ENCODE measurements around the gene COA6.

The COA6 gene

GRCh38 chr1:234373064-234373958, at the start of gene COA6:
Gene COA6, plus strand, starts transcription at chr1:234373456. Its CDS starts 11 bp downstream, at chr1:234373467.
- Histone ChIP-seq H3K27ac (ENCODE audit: low read depth, low read length) (peak within 1 kb of the TSS; percentile 88), H3K36me3 (ENCODE audit: control insufficient read depth, insufficient read depth, low read length) (peaks cover 29% of the 10 kb centered on the region), H3K4me1 (ENCODE audit: control insufficient read depth, insufficient read depth, low read length) (no peaks in the 10 kb centered on the region), H3K9me3 (ENCODE audit: control insufficient read depth, insufficient read depth, low read length) (no peaks in the 10 kb centered on the region), H3K27me3 (ENCODE audit: control insufficient read depth, insufficient read depth, low read length) (no peaks in the 10 kb centered on the region), H3K9ac (ENCODE audit: low read depth, low read length) (peak within 1 kb of the TSS; percentile 78), H3K4me3 (ENCODE audit: low read depth, low read length) (peak within 1 kb of the TSS; percentile 85)

- Histone ChIP-seq H3K27ac (ENCODE audit: low read depth, low read length) (no peak overlapping the region), H3K9me3 (ENCODE audit: control insufficient read depth, insufficient read depth, low read length) (no peaks in the 10 kb centered on the region)
Measured at GRCh38 chr1:234324821-234325220, 48.4 kb upstream of the COA6 start.

GRCh38 chr1:234325878-234326496, 47.3 kb upstream of the COA6 start:
- H3K27ac ChIP-seq (ENCODE audit: low read depth, low read length), result no peak overlapping the region
- no peaks in the 10 kb centered on the region for H3K9me3 ChIP-seq (ENCODE audit: control insufficient read depth, insufficient read depth, low read length)
- H3K4me1 ChIP-seq (ENCODE audit: control insufficient read depth, insufficient read depth, low read length), result peaks cover 4% of the 10 kb centered on the region; the same call in 1 of the 2 replicates
- H3K4me3 ChIP-seq (ENCODE audit: low read depth, low read length), result peak overlapping the region; percentile 43; the same call in 1 of the 2 replicates
- H3K36me3 ChIP-seq (ENCODE audit: control insufficient read depth, insufficient read depth, low read length), result no peaks in the 10 kb centered on the region
- H3K9ac ChIP-seq (ENCODE audit: low read depth, low read length), result no peak overlapping the region
- H3K27me3 ChIP-seq (ENCODE audit: control insufficient read depth, insufficient read depth, low read length), result peaks cover 6% of the 10 kb centered on the region

More at GRCh38 chr1:234324821-234325220, 48.4 kb upstream of the COA6 start:
- no peak overlapping the region for H3K4me3 ChIP-seq (ENCODE audit: low read depth, low read length)
- no peak overlapping the region for H3K9ac ChIP-seq (ENCODE audit: low read depth, low read length)
- H3K27me3 ChIP-seq (ENCODE audit: control insufficient read depth, insufficient read depth, low read length), result peaks cover 6% of the 10 kb centered on the region
- peaks cover 4% of the 10 kb centered on the region; the same call in 1 of the 2 replicates for H3K4me1 ChIP-seq (ENCODE audit: control insufficient read depth, insufficient read depth, low read length)
- no peaks in the 10 kb centered on the region for H3K36me3 ChIP-seq (ENCODE audit: control insufficient read depth, insufficient read depth, low read length)

GRCh38 chr1:234326497-234327366, 46.5 kb upstream of the COA6 start:
- H3K4me3 ChIP-seq (ENCODE audit: low read depth, low read length), result peak overlapping the region; percentile 43; the same call in 1 of the 2 replicates
- H3K9me3 ChIP-seq (ENCODE audit: control insufficient read depth, insufficient read depth, low read length), result no peaks in the 10 kb centered on the region
- H3K27ac ChIP-seq (ENCODE audit: low read depth, low read length), result no peak overlapping the region
- H3K9ac ChIP-seq (ENCODE audit: low read depth, low read length), result no peak overlapping the region
- H3K27me3 ChIP-seq (ENCODE audit: control insufficient read depth, insufficient read depth, low read length), result peaks cover 6% of the 10 kb centered on the region
- no peaks in the 10 kb centered on the region for H3K36me3 ChIP-seq (ENCODE audit: control insufficient read depth, insufficient read depth, low read length)
- H3K4me1 ChIP-seq (ENCODE audit: control insufficient read depth, insufficient read depth, low read length), result peaks cover 4% of the 10 kb centered on the region; the same call in 1 of the 2 replicates

GRCh38 chr1:234327577-234328164, 45.6 kb upstream of the COA6 start:
- H3K27ac ChIP-seq (ENCODE audit: low read depth, low read length), result no peak overlapping the region
- H3K9me3 ChIP-seq (ENCODE audit: control insufficient read depth, insufficient read depth, low read length), result no peaks in the 10 kb centered on the region
- no peak overlapping the region for H3K9ac ChIP-seq (ENCODE audit: low read depth, low read length)
- no peak overlapping the region for H3K4me3 ChIP-seq (ENCODE audit: low read depth, low read length)
- H3K4me1 ChIP-seq (ENCODE audit: control insufficient read depth, insufficient read depth, low read length), result peaks cover 4% of the 10 kb centered on the region; the same call in 1 of the 2 replicates
- peaks cover 6% of the 10 kb centered on the region for H3K27me3 ChIP-seq (ENCODE audit: control insufficient read depth, insufficient read depth, low read length)
- no peaks in the 10 kb centered on the region for H3K36me3 ChIP-seq (ENCODE audit: control insufficient read depth, insufficient read depth, low read length)

GRCh38 chr1:234330843-234331215, 42.4 kb upstream of the COA6 start:
- H3K9ac ChIP-seq (ENCODE audit: low read depth, low read length), result no peak overlapping the region
- peaks cover 6% of the 10 kb centered on the region for H3K27me3 ChIP-seq (ENCODE audit: control insufficient read depth, insufficient read depth, low read length)

GRCh38 chr1:234331507-234331906, 41.7 kb upstream of the COA6 start:
- H3K9ac ChIP-seq (ENCODE audit: low read depth, low read length), result no peak overlapping the region
- H3K27ac ChIP-seq (ENCODE audit: low read depth, low read length), result no peak overlapping the region
- H3K4me1 ChIP-seq (ENCODE audit: control insufficient read depth, insufficient read depth, low read length), result peaks cover 4% of the 10 kb centered on the region; the same call in 1 of the 2 replicates
- no peaks in the 10 kb centered on the region for H3K36me3 ChIP-seq (ENCODE audit: control insufficient read depth, insufficient read depth, low read length)
- H3K4me3 ChIP-seq (ENCODE audit: low read depth, low read length), result no peak overlapping the region
- H3K27me3 ChIP-seq (ENCODE audit: control insufficient read depth, insufficient read depth, low read length), result no peaks in the 10 kb centered on the region
- peaks cover 4% of the 10 kb centered on the region; the same call in 1 of the 2 replicates for H3K9me3 ChIP-seq (ENCODE audit: control insufficient read depth, insufficient read depth, low read length)

More at GRCh38 chr1:234330843-234331215, 42.4 kb upstream of the COA6 start:
- no peak overlapping the region for H3K27ac ChIP-seq (ENCODE audit: low read depth, low read length)
- H3K4me1 ChIP-seq (ENCODE audit: control insufficient read depth, insufficient read depth, low read length), result peaks cover 4% of the 10 kb centered on the region; the same call in 1 of the 2 replicates
- H3K4me3 ChIP-seq (ENCODE audit: low read depth, low read length), result no peak overlapping the region
- H3K9me3 ChIP-seq (ENCODE audit: control insufficient read depth, insufficient read depth, low read length), result no peaks in the 10 kb centered on the region
- no peaks in the 10 kb centered on the region for H3K36me3 ChIP-seq (ENCODE audit: control insufficient read depth, insufficient read depth, low read length)

- Histone ChIP-seq H3K27me3 (ENCODE audit: control insufficient read depth, insufficient read depth, low read length) (no peaks in the 10 kb centered on the region), H3K9ac (ENCODE audit: low read depth, low read length) (no peak overlapping the region), H3K36me3 (ENCODE audit: control insufficient read depth, insufficient read depth, low read length) (no peaks in the 10 kb centered on the region), H3K27ac (ENCODE audit: low read depth, low read length) (no peak overlapping the region), H3K4me3 (ENCODE audit: low read depth, low read length) (no peak overlapping the region), H3K9me3 (ENCODE audit: control insufficient read depth, insufficient read depth, low read length) (peaks cover 14% of the 10 kb centered on the region), H3K4me1 (ENCODE audit: control insufficient read depth, insufficient read depth, low read length) (no peaks in the 10 kb centered on the region)
Measured at GRCh38 chr1:234336359-234336758, 36.9 kb upstream of the COA6 start.

- no peaks in the 10 kb centered on the region for H3K36me3 ChIP-seq (ENCODE audit: control insufficient read depth, insufficient read depth, low read length)
Measured at GRCh38 chr1:234337233-234337632, 36.0 kb upstream of the COA6 start.

GRCh38 chr1:234340528-234340927, 32.7 kb upstream of the COA6 start:
- Histone ChIP-seq H3K27ac (ENCODE audit: low read depth, low read length) (no peak overlapping the region), H3K27me3 (ENCODE audit: control insufficient read depth, insufficient read depth, low read length) (no peaks in the 10 kb centered on the region), H3K9ac (ENCODE audit: low read depth, low read length) (no peak overlapping the region), H3K36me3 (ENCODE audit: control insufficient read depth, insufficient read depth, low read length) (no peaks in the 10 kb centered on the region), H3K4me1 (ENCODE audit: control insufficient read depth, insufficient read depth, low read length) (no peaks in the 10 kb centered on the region), H3K4me3 (ENCODE audit: low read depth, low read length) (no peak overlapping the region), H3K9me3 (ENCODE audit: control insufficient read depth, insufficient read depth, low read length) (peaks cover 14% of the 10 kb centered on the region)

More at GRCh38 chr1:234337233-234337632, 36.0 kb upstream of the COA6 start:
- Histone ChIP-seq H3K4me3 (ENCODE audit: low read depth, low read length) (no peak overlapping the region), H3K4me1 (ENCODE audit: control insufficient read depth, insufficient read depth, low read length) (no peaks in the 10 kb centered on the region), H3K27ac (ENCODE audit: low read depth, low read length) (no peak overlapping the region), H3K9ac (ENCODE audit: low read depth, low read length) (no peak overlapping the region), H3K9me3 (ENCODE audit: control insufficient read depth, insufficient read depth, low read length) (peaks cover 14% of the 10 kb centered on the region), H3K27me3 (ENCODE audit: control insufficient read depth, insufficient read depth, low read length) (no peaks in the 10 kb centered on the region)
